HUES48 (cell line): ENCODE results near the gene LRFN4.

Source experiments
- H3K27ac ChIP-seq: one replicate; pipeline ENCODE4 v1.7.0; 2013; ENCODE audit warnings: low read depth, low read length, inconsistent platforms
- H3K27me3 ChIP-seq: 2 replicates; pipeline ENCODE4 v1.6.1; 2013; ENCODE audit warnings: mild to moderate bottlenecking, low read length; ENCODE audit not compliant: control insufficient read depth, insufficient read depth
- H3K36me3 ChIP-seq: 2 replicates; pipeline ENCODE4 v1.6.1; 2013; ENCODE audit warnings: low read length; ENCODE audit not compliant: control insufficient read depth, insufficient read depth
- H3K4me1 ChIP-seq: 2 replicates; pipeline ENCODE4 v1.6.1; 2013; ENCODE audit warnings: mild to moderate bottlenecking, low read length; ENCODE audit not compliant: control insufficient read depth, insufficient read depth
- H3K4me3 ChIP-seq: 2 replicates; pipeline ENCODE4 v1.5.1; 2013; ENCODE audit warnings: mild to moderate bottlenecking, low read depth, low read length
- H3K9ac ChIP-seq: 2 replicates; pipeline ENCODE4 v1.6.1; 2013; ENCODE audit warnings: mild to moderate bottlenecking, low read depth, low read length, moderate library complexity
- H3K9me3 ChIP-seq: 2 replicates; pipeline ENCODE4 v1.6.1; 2013; ENCODE audit warnings: low read length; ENCODE audit not compliant: control insufficient read depth, insufficient read depth

The LRFN4 gene

GRCh38 chr11:66884443-66884842, 27.6 kb downstream of the LRFN4 start:
- Histone ChIP-seq H3K9me3 (no peaks in the 10 kb centered on the region), H3K4me1 (peaks cover 17% of the 10 kb centered on the region), H3K27ac (no peak overlapping the region), H3K4me3 (no peak overlapping the region), H3K9ac (no peak overlapping the region), H3K36me3 (no peaks in the 10 kb centered on the region), H3K27me3 (no peaks in the 10 kb centered on the region)

- no peaks in the 10 kb centered on the region for H3K27me3 ChIP-seq
- H3K4me3 ChIP-seq = no peak overlapping the region
- peaks cover 20% of the 10 kb centered on the region for H3K4me1 ChIP-seq
- no peak overlapping the region for H3K27ac ChIP-seq
- H3K9me3 ChIP-seq = no peaks in the 10 kb centered on the region
- no peaks in the 10 kb centered on the region for H3K36me3 ChIP-seq
- H3K9ac ChIP-seq = no peak overlapping the region
These were observed 28.6 kb downstream of the LRFN4 start for GRCh38 chr11:66885469-66885868.

DNA sequence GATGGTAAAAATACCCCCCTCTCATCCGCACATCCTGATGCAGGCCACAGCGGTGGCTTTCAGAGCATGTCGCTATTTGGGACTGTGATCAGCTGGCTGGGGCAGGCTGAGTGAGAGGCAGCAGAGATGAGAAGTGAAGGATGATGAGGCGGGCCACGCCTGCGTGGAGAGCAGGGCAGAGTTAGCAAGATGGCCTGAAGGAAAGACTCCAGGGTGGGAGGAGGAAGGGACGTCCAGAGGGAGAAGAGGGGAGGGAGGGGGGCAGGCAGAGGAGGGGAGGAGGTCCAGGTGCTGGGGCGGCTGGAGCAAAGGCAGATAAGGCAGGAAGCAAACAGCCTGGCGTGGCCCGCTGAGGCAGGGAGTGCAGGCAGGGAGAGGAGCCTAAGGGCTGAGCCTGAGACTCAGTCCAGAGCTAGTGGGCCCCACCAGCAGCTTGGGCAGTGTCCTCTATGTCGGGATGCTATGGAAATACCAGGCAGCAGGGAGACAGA, 29.1 kb downstream of the LRFN4 start:
- H3K4me1 ChIP-seq = peaks cover 15% of the 10 kb centered on the region
- H3K9me3 ChIP-seq = no peaks in the 10 kb centered on the region
- no peaks in the 10 kb centered on the region for H3K27me3 ChIP-seq
- H3K36me3 ChIP-seq = no peaks in the 10 kb centered on the region
- H3K27ac ChIP-seq = no peak overlapping the region
- no peak overlapping the region for H3K9ac ChIP-seq
- no peak overlapping the region for H3K4me3 ChIP-seq

DNA sequence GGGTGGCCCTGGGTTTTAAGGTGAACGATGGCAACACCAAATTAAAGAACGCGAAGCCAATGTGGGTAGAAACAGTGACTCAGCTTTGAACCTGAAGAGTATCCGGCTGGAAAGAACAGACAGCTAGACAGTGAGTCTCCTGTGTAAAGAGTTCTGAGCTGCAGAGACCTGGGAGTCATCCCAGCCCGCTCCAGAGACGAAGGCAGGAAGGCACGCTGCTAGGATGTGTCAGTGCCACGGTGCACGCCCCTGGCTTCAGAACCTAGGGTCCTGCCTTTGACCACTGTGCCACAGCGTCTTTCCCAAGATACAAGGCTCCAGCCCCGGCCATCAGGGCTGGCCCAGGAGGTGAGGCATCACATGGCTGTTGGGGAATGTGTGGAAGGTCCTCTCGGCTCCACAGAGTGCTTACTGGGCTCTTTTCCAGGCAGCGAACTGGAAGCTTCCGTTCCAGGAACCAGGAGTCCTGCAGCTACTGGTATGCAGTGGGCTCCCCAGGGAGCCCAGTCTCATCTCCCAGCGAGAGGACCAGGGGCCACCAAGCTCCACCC, 29.9 kb downstream of the LRFN4 start:
- H3K27me3 ChIP-seq = no peaks in the 10 kb centered on the region
- H3K4me1 ChIP-seq = peaks cover 13% of the 10 kb centered on the region
- no peaks in the 10 kb centered on the region for H3K9me3 ChIP-seq
- no peak overlapping the region for H3K4me3 ChIP-seq
- no peaks in the 10 kb centered on the region for H3K36me3 ChIP-seq
- H3K27ac ChIP-seq = no peak overlapping the region
- H3K9ac ChIP-seq = no peak overlapping the region

DNA sequence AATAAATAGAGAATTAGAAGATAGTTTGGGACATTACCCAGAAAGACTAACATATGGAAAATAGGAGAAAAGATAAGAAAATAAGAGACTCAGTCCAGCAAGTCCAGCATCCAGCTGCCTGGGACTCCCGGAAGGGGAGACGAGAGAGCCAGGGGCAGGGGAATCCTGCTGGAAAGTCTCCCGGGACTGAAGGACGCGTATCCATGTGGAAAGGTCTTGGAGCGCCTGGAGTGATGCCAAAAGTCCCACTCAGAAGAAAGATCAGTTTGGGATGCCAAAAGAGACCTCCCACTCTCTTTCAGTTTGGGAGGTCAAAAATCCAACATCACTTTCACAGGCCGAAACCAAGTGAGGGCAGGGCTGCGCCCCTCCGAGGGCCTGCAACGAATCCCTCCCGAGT, 30.7 kb downstream of the LRFN4 start:
- H3K9ac ChIP-seq = no peak overlapping the region
- H3K9me3 ChIP-seq = no peaks in the 10 kb centered on the region
- no peak overlapping the region for H3K27ac ChIP-seq
- H3K4me1 ChIP-seq = peaks cover 10% of the 10 kb centered on the region
- H3K36me3 ChIP-seq = no peaks in the 10 kb centered on the region
- no peak overlapping the region for H3K4me3 ChIP-seq
- no peaks in the 10 kb centered on the region for H3K27me3 ChIP-seq

DNA sequence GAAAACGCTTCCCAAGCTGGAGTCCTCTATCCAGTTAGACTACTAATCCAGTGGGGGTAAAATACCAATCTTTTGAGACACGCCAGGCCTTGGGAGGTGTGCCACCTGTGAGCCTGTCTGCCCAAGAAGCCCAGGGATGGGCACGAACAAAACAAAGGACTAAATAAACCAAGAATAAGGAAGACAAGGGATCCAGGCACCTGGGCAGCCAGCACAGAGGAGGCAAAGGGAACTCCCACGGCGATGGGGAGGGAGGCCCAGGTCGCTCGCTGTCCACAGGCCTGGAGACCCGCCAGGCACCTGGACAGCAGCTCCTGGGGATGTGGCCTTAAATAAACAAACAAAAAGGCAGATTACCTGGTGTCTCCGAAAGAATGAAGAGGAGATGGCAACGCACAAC, 31.4 kb downstream of the LRFN4 start:
- Histone ChIP-seq H3K36me3 (no peaks in the 10 kb centered on the region), H3K27me3 (no peaks in the 10 kb centered on the region), H3K4me1 (peaks cover 12% of the 10 kb centered on the region), H3K4me3 (no peak overlapping the region), H3K9me3 (no peaks in the 10 kb centered on the region), H3K27ac (no peak overlapping the region), H3K9ac (no peak overlapping the region)

DNA sequence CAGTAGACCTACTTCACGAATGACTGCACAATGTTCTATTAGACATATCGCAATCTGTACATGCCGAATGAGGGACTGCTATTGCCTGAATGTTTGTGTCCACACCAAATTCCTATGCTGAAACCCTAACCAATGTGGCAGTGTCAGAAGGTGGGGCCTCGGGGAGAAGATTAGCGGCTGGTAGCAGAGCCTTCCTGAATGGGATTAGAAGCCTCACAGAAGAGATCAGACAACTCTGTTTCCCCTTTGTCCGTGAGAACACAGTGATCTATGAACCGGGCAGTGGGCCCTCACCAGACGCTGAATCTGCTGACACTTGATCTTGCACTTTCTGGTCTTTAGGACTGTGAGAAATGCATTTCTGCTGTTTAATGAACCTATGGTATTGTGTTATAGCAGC, 33.1 kb downstream of the LRFN4 start:
- peaks cover 10% of the 10 kb centered on the region for H3K4me1 ChIP-seq
- no peaks in the 10 kb centered on the region for H3K36me3 ChIP-seq
- H3K9me3 ChIP-seq = no peaks in the 10 kb centered on the region
- H3K4me3 ChIP-seq = no peak overlapping the region
- H3K27me3 ChIP-seq = no peaks in the 10 kb centered on the region
- H3K9ac ChIP-seq = no peak overlapping the region
- peak overlapping the region; percentile 14 for H3K27ac ChIP-seq

DNA sequence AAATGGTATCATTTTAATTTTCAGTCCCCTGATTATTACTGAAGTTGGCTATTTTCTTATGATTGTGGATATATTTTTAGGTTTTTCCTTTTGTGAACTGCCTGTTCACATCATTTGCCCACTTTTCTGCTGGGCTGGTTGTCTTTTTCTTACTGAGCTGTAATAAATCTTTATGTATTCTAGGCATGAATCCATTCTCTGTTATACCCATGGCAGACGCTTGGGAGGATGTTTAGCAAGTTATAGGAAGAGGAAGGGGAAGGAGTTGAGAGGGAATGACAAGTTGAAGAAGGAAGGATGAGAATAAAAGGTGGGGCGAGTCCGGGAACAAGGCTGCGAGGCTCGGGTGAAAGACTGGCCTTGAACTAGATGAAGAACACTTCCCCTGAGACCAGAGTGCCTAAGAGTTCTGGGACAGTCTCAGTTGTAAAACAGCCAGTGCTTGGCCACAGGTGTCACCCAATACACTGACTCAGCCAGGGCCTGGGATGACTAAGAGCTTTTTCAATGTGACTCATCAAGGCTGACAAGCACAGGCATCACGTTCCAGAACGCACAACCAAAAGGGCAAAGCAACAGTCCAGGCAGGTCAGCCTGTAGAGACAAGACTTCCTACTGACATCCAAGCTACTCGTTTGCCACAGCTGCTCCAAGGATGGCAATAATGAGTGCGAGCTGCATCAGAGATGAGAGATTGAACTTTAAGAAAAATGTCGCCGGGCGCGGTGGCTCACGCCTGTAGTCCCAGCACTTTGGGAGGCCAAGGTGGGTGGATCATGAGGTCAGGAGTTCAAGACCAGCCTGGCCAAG, 35.2 kb downstream of the LRFN4 start:
- H3K9ac ChIP-seq = no peak overlapping the region
- H3K36me3 ChIP-seq = no peaks in the 10 kb centered on the region
- H3K4me3 ChIP-seq = no peak overlapping the region
- peaks cover 10% of the 10 kb centered on the region for H3K4me1 ChIP-seq
- no peaks in the 10 kb centered on the region for H3K27me3 ChIP-seq
- peak overlapping the region; percentile 33 for H3K27ac ChIP-seq
- H3K9me3 ChIP-seq = no peaks in the 10 kb centered on the region

DNA sequence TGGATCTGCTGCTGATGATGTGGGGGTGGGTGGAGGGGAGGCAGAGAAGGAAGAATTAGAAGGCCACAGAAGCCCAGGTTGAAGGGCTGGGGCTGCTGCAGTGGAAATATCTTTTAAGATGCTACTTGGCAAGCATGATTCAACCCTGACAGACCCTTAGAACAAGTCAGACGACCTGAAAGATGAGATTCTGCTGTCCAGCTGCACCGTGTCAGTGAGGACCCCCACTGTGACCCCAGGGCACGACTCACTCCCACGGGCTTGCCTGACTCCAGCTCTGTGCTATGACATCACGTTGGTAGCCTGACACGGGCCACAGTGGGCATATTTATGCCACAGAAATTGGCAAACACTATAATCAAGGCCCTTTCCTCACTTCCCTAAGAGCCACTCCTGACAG, 36.0 kb downstream of the LRFN4 start:
- H3K4me1 ChIP-seq = peaks cover 10% of the 10 kb centered on the region
- H3K27me3 ChIP-seq = no peaks in the 10 kb centered on the region
- no peaks in the 10 kb centered on the region for H3K36me3 ChIP-seq
- no peak overlapping the region for H3K4me3 ChIP-seq
- H3K9ac ChIP-seq = no peak overlapping the region
- H3K27ac ChIP-seq = no peak overlapping the region
- no peaks in the 10 kb centered on the region for H3K9me3 ChIP-seq

- Histone ChIP-seq H3K4me1 (peaks cover 10% of the 10 kb centered on the region), H3K27ac (no peak overlapping the region), H3K9me3 (no peaks in the 10 kb centered on the region), H3K27me3 (no peaks in the 10 kb centered on the region), H3K9ac (no peak overlapping the region), H3K36me3 (no peaks in the 10 kb centered on the region), H3K4me3 (no peak overlapping the region)
These were observed 37.3 kb downstream of the LRFN4 start for GRCh38 chr11:66894141-66894540.

DNA sequence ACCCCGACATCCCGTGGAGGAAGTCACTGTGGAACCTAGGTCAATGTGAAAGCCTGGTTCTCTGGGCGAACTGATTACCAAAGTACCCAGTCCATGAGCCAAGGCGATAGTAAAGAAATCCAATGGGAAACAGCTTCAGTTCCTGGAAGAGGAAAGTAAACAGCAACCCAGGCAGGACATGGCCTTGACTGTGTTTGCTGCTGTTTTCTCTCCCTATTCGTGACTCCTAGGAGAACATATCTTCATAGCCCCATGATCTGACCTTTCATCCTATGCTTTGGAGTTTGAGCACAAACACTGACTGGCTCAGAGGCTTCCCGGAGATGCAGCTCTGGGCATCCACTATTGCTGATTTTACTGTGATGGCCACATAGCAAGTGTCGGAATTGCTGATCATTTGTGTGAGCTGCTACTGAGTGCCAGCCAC, 45.1 kb downstream of the LRFN4 start:
- no peak overlapping the region for H3K4me3 ChIP-seq
- no peaks in the 10 kb centered on the region for H3K36me3 ChIP-seq
- no peaks in the 10 kb centered on the region for H3K9me3 ChIP-seq
- no peak overlapping the region for H3K9ac ChIP-seq
- peaks cover 24% of the 10 kb centered on the region for H3K4me1 ChIP-seq
- no peaks in the 10 kb centered on the region for H3K27me3 ChIP-seq
- H3K27ac ChIP-seq = no peak overlapping the region
